Epithelial cell of umbilical artery (primary cell): Measurements from ENCODE around the gene TGM2. TPM values are rescaled to one million over a fixed set of nuclear protein-coding genes. Genes with fewer than 3 reads are reported as not detected.

Experiments
- total RNA-seq: library from RNA; depleted of rRNA; stranded (reverse); fragments of >200 nt; gene quantifications from 2 replicates; pipeline ENCODE4 v1.2.3, GENCODE V29; 2014

TGM2 gene
- total RNA-seq: 325 and 632 TPM in 2 replicates

DNA sequence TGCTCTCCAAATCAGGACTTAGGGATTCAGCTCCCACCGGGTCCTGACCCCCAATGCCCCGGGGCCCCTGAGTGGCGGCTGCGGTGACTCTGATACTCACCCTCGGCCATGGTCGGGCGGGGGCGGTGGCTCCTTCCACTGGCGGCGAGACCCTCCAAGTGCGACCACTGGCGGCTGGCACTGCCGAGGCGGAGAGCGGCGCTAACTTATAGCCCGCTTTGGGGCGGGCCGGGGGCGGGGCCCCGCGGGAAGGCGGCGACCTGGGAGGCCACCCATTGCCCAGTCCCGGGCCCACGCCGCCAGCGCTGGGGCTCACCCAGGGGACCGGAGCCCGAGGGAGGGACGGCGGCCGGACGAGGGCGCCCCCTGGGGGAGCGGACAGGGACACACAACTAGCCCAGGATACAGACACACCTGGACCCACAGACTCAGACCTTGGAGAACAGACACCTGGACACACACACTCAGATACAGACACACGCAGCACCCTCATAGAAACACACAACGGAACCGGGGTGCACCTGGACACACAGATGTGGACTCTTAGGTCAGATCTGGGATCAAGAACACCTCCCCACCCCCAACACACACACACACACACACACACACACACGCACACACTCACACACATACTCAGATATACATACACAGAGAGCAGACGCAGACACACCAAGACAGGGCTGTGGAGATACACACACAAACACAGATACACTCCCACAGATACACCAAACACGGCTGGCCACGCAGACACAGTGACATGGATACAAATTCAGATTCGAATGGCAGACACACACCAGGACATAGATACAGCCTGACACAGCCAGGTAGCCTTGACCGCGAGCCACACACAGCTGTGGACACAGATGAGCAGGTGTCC, at the start of gene TGM2:
TGM2 (minus strand) TSS at position 182 of the 877 bp plus-strand sequence; CDS start at position 110, 72 bp downstream.

Other genes with a start within 250 kb of the TGM2 start
- 15.6 and 21.4 TPM in 2 replicates for gene TTI1, start 131.8 kb downstream of the TGM2 start, total RNA-seq
- gene RPRD1B, start 131.5 kb downstream of the TGM2 start, total RNA-seq: 12.0 and 19.0 TPM in 2 replicates
- gene KIAA1755, start 95.5 kb upstream of the TGM2 start, total RNA-seq: under 0.01 and 0.30 TPM in 2 replicates
- not detected in 2 replicates for gene BPI, start 138.9 kb upstream of the TGM2 start, total RNA-seq
- gene LBP, start 181.2 kb upstream of the TGM2 start, total RNA-seq: not detected in 2 replicates